Chondrocyte (in vitro differentiated cells): ENCODE results near the gene KRT2. TPM values are rescaled to one million over a fixed set of nuclear protein-coding genes. Genes with fewer than 3 reads are reported as not detected.

Experiments
- DNase-seq: peaks from one replicate; pipeline ENCODE4 v3.0.0; 2021; ENCODE audit warnings: mixed read lengths, low spot score
- H3K27ac Mint-ChIP-seq: one replicate; pipeline ENCODE4 v1.8.0; 2021; ENCODE audit warnings: mild to moderate bottlenecking, moderate library complexity, mixed read lengths; ENCODE audit not compliant: unreplicated experiment
- H3K27me3 Mint-ChIP-seq: 2 replicates; pipeline ENCODE4 v1.8.0; 2021; ENCODE audit warnings: low read depth, mixed read lengths
- H3K36me3 Mint-ChIP-seq: 2 replicates; pipeline ENCODE4 v1.8.0; 2021; ENCODE audit warnings: low read depth, mixed read lengths
- H3K4me1 Mint-ChIP-seq: 2 replicates; pipeline ENCODE4 v1.8.0; 2021; ENCODE audit warnings: low read depth, mild to moderate bottlenecking, mixed read lengths
- H3K4me3 Mint-ChIP-seq: one replicate; pipeline ENCODE4 v1.8.0; 2021; ENCODE audit warnings: mild to moderate bottlenecking, moderate library complexity, mixed read lengths; ENCODE audit not compliant: unreplicated experiment
- H3K9me3 Mint-ChIP-seq: 2 replicates; pipeline ENCODE4 v1.8.0; 2021; ENCODE audit warnings: low read depth, mixed read lengths
- total RNA-seq: library from RNA; stranded (reverse); gene quantifications from 3 replicates; pipeline ENCODE4 v1.2.1, GENCODE V29; 2021
- TF ChIP-seq, protein P1 (sequence below): fragments of 200-600 bp; sonication (generic); IDR thresholded peaks from 2 replicates; pipeline ENCODE4 v1.5.0; 2021; ENCODE audit warnings: antibody characterized with exemption, mild to moderate bottlenecking, moderate library complexity

The KRT2 gene
- total RNA-seq, 1 donor from 2014 or later, result not detected

DNA sequence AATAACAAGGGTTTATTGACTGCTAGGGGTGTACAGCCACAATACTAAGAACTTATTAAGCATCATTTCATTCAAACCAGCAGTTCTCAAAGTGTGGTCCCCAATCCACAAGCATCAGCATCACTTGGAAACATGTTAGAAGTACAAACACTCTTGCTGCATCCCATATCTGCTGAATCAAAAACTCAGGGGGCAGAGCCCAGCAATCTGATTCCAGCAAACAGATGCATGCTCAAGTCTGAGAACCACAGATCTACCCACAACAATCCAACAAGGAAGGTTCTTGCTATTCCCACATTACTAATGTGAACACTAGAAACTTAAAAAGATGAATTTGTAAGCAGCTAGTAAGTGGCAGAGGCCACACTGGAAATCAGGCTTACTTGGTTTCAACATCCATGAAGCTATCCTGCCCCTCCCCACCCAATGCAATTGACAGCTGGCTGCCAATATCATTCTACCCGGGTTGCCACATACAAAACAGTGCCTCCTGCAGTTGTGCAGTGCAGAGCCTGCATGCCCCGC lies 45.1 kb upstream of the KRT2 start:
- Mint-ChIP-seq H3K36me3 (no peaks in the 10 kb centered on the region), H3K9me3 (no peaks in the 10 kb centered on the region), H3K4me1 (no peaks in the 10 kb centered on the region), H3K27ac (no peak overlapping the region), H3K27me3 (peaks cover 78% of the 10 kb centered on the region), H3K4me3 (no peak overlapping the region)
- TF ChIP-seq, protein P1, sequence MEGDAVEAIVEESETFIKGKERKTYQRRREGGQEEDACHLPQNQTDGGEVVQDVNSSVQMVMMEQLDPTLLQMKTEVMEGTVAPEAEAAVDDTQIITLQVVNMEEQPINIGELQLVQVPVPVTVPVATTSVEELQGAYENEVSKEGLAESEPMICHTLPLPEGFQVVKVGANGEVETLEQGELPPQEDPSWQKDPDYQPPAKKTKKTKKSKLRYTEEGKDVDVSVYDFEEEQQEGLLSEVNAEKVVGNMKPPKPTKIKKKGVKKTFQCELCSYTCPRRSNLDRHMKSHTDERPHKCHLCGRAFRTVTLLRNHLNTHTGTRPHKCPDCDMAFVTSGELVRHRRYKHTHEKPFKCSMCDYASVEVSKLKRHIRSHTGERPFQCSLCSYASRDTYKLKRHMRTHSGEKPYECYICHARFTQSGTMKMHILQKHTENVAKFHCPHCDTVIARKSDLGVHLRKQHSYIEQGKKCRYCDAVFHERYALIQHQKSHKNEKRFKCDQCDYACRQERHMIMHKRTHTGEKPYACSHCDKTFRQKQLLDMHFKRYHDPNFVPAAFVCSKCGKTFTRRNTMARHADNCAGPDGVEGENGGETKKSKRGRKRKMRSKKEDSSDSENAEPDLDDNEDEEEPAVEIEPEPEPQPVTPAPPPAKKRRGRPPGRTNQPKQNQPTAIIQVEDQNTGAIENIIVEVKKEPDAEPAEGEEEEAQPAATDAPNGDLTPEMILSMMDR, result no peak
- DNase-seq, result no peak

DNA sequence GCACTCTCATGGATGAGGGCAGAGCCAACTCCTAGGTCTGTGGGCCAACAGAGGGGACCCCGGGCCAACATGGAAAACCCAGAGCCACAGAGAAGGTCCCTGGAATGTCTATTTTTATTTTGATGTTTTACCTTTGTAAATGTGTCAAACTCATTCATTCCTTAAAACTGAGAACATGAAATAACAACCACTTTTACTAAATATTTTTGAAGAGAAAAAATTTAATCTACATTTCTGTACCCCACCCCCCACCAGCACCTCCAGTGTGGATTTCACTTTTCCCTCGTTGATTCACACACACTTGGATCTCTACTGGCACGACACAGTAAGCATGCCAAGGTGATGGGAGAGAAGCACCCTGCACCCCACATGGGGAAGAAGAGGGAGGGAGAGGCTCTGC lies 44.6 kb upstream of the KRT2 start:
- Mint-ChIP-seq H3K27ac (no peak overlapping the region), H3K27me3 (peaks cover 78% of the 10 kb centered on the region), H3K9me3 (no peaks in the 10 kb centered on the region), H3K4me3 (no peak overlapping the region), H3K4me1 (no peaks in the 10 kb centered on the region), H3K36me3 (no peaks in the 10 kb centered on the region)
- TF ChIP-seq, protein P1, result no peak
- DNase-seq, result no peak

DNA sequence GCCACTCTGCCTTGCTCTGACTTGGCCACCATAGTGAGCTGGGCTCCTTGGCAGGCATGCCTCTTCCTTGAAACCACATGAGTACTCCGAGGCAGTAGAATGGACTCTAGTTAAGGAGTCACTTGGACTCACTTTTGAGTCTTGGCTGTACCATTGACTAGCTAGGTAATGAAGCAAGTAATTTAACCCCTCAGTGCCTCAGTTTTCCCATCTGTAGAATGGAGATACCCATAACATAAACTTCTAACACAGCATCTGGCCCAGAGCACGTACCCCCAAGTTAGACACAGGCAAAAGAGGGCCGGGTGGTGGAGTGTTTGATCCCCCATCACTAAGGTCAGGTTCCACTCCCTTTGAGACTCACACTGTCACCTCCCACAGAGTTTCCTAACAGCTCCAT lies 43.0 kb upstream of the KRT2 start:
- no peak for DNase-seq
- TF ChIP-seq, protein P1, result no peak
- Mint-ChIP-seq H3K9me3 (no peaks in the 10 kb centered on the region), H3K4me1 (peaks cover 9% of the 10 kb centered on the region), H3K36me3 (no peaks in the 10 kb centered on the region), H3K27ac (no peak overlapping the region), H3K4me3 (no peak overlapping the region), H3K27me3 (peaks cover 80% of the 10 kb centered on the region)

DNA sequence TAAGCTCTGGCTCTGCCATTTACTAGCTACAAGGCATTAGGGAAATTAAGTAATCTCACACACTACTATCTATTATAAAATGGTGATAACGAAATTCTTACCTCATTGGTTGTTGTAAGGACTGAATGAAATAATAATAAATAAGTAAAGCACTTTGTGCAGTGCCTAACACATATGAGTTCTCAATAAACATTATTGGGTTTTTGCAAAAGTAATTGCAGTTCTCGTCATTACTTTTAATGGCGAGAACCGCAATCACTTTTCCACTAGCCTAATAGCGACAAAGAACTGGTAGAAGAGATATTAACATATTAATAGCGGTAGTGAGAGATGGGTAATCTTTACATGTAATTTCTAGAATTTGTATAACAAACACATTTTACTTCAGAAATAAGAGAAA lies 42.1 kb upstream of the KRT2 start:
- Mint-ChIP-seq H3K27ac (no peak overlapping the region), H3K9me3 (no peaks in the 10 kb centered on the region), H3K4me1 (peaks cover 9% of the 10 kb centered on the region), H3K4me3 (no peak overlapping the region), H3K36me3 (no peaks in the 10 kb centered on the region), H3K27me3 (peaks cover 79% of the 10 kb centered on the region)
- TF ChIP-seq, protein P1, result no peak
- no peak for DNase-seq

DNA sequence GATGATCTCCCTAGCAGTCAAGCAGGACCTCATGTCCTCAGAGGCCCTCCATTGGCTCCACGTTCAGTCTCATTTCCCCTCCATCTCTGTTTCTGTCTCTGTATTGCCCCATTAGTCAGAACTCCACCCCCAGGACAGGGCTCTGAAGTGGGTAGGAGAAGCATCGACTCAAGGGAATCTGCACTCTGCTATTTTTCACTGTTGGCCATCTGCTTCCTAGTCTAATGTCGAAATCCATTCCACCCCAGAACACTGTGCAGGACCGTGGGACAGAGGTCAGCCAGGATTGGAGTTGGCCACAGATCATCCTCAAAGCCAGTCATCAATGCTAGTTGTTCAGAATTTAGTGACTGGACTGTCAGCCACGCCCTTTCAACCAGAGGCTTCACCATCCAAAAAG lies 41.2 kb upstream of the KRT2 start:
- H3K27ac Mint-ChIP-seq, result no peak overlapping the region
- peaks cover 78% of the 10 kb centered on the region for H3K27me3 Mint-ChIP-seq
- TF ChIP-seq, protein P1, result no peak
- no peak overlapping the region for H3K4me3 Mint-ChIP-seq
- no peaks in the 10 kb centered on the region for H3K9me3 Mint-ChIP-seq
- H3K4me1 Mint-ChIP-seq, result peaks cover 9% of the 10 kb centered on the region
- H3K36me3 Mint-ChIP-seq, result no peaks in the 10 kb centered on the region
- no peak for DNase-seq
